Measurements from ENCODE around the gene SLC44A3.

GRCh38 chr1:94887106-94887505 lies 66.9 kb downstream of the SLC44A3 start:
- TF ChIP-seq, protein P1, sequence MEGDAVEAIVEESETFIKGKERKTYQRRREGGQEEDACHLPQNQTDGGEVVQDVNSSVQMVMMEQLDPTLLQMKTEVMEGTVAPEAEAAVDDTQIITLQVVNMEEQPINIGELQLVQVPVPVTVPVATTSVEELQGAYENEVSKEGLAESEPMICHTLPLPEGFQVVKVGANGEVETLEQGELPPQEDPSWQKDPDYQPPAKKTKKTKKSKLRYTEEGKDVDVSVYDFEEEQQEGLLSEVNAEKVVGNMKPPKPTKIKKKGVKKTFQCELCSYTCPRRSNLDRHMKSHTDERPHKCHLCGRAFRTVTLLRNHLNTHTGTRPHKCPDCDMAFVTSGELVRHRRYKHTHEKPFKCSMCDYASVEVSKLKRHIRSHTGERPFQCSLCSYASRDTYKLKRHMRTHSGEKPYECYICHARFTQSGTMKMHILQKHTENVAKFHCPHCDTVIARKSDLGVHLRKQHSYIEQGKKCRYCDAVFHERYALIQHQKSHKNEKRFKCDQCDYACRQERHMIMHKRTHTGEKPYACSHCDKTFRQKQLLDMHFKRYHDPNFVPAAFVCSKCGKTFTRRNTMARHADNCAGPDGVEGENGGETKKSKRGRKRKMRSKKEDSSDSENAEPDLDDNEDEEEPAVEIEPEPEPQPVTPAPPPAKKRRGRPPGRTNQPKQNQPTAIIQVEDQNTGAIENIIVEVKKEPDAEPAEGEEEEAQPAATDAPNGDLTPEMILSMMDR (conservative IDR thresholded peaks at IDR 0.05; ENCODE audit: low read length): no peak
- no peak for TF ChIP-seq EZH2phosphoT487 (IDR thresholded peaks at IDR 0.05; ENCODE audit: borderline replicate concordance)

Measured in Loucy (cell line).